ENCODE data around the gene ZFPM1.

GRCh38 chr16:88460496-88461330 is 7.6 kb downstream of the ZFPM1 start:
- TF ChIP-seq, protein P1, sequence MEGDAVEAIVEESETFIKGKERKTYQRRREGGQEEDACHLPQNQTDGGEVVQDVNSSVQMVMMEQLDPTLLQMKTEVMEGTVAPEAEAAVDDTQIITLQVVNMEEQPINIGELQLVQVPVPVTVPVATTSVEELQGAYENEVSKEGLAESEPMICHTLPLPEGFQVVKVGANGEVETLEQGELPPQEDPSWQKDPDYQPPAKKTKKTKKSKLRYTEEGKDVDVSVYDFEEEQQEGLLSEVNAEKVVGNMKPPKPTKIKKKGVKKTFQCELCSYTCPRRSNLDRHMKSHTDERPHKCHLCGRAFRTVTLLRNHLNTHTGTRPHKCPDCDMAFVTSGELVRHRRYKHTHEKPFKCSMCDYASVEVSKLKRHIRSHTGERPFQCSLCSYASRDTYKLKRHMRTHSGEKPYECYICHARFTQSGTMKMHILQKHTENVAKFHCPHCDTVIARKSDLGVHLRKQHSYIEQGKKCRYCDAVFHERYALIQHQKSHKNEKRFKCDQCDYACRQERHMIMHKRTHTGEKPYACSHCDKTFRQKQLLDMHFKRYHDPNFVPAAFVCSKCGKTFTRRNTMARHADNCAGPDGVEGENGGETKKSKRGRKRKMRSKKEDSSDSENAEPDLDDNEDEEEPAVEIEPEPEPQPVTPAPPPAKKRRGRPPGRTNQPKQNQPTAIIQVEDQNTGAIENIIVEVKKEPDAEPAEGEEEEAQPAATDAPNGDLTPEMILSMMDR (IDR thresholded peaks at IDR 0.05), result no peak
- no peak for TF ChIP-seq POLR2AphosphoS5 (IDR thresholded peaks at IDR 0.05)
